Measurements from ENCODE around the gene CEP85. TPM values are rescaled to one million over a fixed set of nuclear protein-coding genes. Genes with fewer than 3 reads are reported as not detected.

Gene CEP85
- total and polyA plus RNA-seq, 9 of the 15 experiments (the other 6 are each of a cell fraction or from before 2014, with no cell fraction given), result 42.1 to 140 (median 92.6) TPM

DNA sequence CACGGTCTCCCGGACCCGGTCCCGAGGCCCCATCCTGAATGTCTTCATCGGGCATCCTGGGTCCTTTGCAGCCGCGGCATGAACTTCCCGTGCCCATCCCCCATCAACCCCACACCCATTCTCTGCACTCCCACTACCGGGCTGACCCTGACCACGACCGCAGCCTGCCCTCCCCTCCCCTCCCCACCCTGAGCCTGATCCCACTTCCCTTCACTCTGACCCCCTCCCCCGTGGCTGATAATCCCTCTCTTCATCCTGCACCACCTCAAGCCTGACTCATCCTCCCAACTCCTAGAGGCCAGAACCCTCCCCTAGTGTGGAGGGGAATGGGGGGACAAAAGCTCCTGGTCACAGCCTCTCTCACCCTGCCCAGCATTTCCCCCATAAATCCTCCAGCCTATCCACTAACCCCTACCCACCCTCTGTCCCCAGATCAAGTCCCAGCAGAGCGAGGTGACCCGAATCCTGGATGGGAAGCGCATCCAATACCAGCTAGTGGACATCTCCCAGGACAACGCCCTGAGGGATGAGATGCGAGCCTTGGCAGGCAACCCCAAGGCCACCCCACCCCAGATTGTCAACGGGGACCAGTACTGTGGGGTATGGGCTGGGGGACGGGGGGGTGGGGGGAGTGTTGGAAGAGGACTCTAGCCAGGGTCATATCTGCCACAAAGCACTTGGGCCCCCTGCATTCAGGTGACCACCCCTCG is 46.5 kb downstream of the CEP85 start (continued):
- 0 out of 2 replicates have a peak, but pooled peaks have one; percentile 44 for TF ChIP-seq ZNF431 (CRISPR knock-in tag; IDR thresholded peaks at IDR 0.05)
- peak; percentile 63 for TF ChIP-seq JUN (IDR thresholded peaks at IDR 0.05; ENCODE audit: borderline replicate concordance, low read depth, low read length)
- no peak for TF ChIP-seq JUN (CRISPR knock-in tag; IDR thresholded peaks at IDR 0.05; ENCODE audit: borderline replicate concordance)
- TF ChIP-seq MITF (IDR thresholded peaks at IDR 0.05), result 0 out of 2 replicates have a peak, but pooled peaks have one; percentile 2
- 0 out of 2 replicates have a peak, but pooled peaks have one; percentile 52 for TF ChIP-seq BCOR (IDR thresholded peaks at IDR 0.05)
- peak; percentile 34; the same call in 1 of the 2 replicates for TF ChIP-seq SMARCA5 (IDR thresholded peaks at IDR 0.05)
- TF ChIP-seq ETV1 (tag; conservative IDR thresholded peaks at IDR 0.05; ENCODE audit: low read depth), result no peak
- TF ChIP-seq MIER1 (IDR thresholded peaks at IDR 0.05; ENCODE audit: low read depth), result no peak
- 0 out of 2 replicates have a peak, but pooled peaks have one; percentile 1 for TF ChIP-seq ZNF347 (CRISPR knock-in tag; IDR thresholded peaks at IDR 0.05; ENCODE audit: low read depth)
- TF ChIP-seq ARHGAP35 (IDR thresholded peaks at IDR 0.05; ENCODE audit: partially characterized antibody), result peak; percentile 13
- peak; percentile 5; the same call in 1 of the 2 replicates for TF ChIP-seq ETV5 (CRISPR knock-in tag; IDR thresholded peaks at IDR 0.05; ENCODE audit: low read depth)
- 0 out of 2 replicates have a peak, but pooled peaks have one; percentile 12 for TF ChIP-seq SIN3B (IDR thresholded peaks at IDR 0.05; ENCODE audit: low read depth)
- TF ChIP-seq, protein P1, sequence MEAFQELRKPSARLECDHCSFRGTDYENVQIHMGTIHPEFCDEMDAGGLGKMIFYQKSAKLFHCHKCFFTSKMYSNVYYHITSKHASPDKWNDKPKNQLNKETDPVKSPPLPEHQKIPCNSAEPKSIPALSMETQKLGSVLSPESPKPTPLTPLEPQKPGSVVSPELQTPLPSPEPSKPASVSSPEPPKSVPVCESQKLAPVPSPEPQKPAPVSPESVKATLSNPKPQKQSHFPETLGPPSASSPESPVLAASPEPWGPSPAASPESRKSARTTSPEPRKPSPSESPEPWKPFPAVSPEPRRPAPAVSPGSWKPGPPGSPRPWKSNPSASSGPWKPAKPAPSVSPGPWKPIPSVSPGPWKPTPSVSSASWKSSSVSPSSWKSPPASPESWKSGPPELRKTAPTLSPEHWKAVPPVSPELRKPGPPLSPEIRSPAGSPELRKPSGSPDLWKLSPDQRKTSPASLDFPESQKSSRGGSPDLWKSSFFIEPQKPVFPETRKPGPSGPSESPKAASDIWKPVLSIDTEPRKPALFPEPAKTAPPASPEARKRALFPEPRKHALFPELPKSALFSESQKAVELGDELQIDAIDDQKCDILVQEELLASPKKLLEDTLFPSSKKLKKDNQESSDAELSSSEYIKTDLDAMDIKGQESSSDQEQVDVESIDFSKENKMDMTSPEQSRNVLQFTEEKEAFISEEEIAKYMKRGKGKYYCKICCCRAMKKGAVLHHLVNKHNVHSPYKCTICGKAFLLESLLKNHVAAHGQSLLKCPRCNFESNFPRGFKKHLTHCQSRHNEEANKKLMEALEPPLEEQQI (IDR thresholded peaks at IDR 0.05), result no peak
- TF ChIP-seq NCOA1 (IDR thresholded peaks at IDR 0.05; ENCODE audit: low read depth), result peak; percentile 39; the same call in 1 of the 2 replicates
- TF ChIP-seq PML (IDR thresholded peaks at IDR 0.05; ENCODE audit: low read length), result no peak
- TF ChIP-seq ZBTB1 (CRISPR knock-in tag; IDR thresholded peaks at IDR 0.05; ENCODE audit: borderline replicate concordance, low read depth), result no peak
- no peak for TF ChIP-seq MECOM (CRISPR knock-in tag; IDR thresholded peaks at IDR 0.05)
- TF ChIP-seq PHF20 (IDR thresholded peaks at IDR 0.05; ENCODE audit: partially characterized antibody), result peak; percentile 6
- TF ChIP-seq HDAC1 (IDR thresholded peaks at IDR 0.05), result peak in 1 of 2 experiments; percentile 73; a peak in 3 of 4 replicates
- TF ChIP-seq, protein P2, sequence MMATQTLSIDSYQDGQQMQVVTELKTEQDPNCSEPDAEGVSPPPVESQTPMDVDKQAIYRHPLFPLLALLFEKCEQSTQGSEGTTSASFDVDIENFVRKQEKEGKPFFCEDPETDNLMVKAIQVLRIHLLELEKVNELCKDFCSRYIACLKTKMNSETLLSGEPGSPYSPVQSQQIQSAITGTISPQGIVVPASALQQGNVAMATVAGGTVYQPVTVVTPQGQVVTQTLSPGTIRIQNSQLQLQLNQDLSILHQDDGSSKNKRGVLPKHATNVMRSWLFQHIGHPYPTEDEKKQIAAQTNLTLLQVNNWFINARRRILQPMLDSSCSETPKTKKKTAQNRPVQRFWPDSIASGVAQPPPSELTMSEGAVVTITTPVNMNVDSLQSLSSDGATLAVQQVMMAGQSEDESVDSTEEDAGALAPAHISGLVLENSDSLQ (IDR thresholded peaks at IDR 0.05), result no peak
- no peak for TF ChIP-seq TGIF2 (CRISPR knock-in tag; IDR thresholded peaks at IDR 0.05)
- peak; percentile 75 for TF ChIP-seq ARID1B (IDR thresholded peaks at IDR 0.05)
- TF ChIP-seq VEZF1 (CRISPR knock-in tag; IDR thresholded peaks at IDR 0.05), result peak; percentile 47; the same call in 1 of the 2 replicates
- no peak for TF ChIP-seq SRSF9 (IDR thresholded peaks at IDR 0.05; ENCODE audit: borderline replicate concordance, low read depth, low read length)

Measured in K562 (cell line).